ENCODE data around the gene LPP.

- no peak for TF ChIP-seq GATA2 (IDR thresholded peaks at IDR 0.05; ENCODE audit: low read depth, low read length)
- TF ChIP-seq GATA3 (IDR thresholded peaks at IDR 0.05; ENCODE audit: low read depth, low read length): no peak
Measured at GRCh38 chr3:188533612-188534357, 379.8 kb downstream of the LPP start.

Measured in SH-SY5Y (cell line).